GM13977 (cell line): ENCODE measurements around the gene TEAD4.

Source experiments
- DNase-seq: peaks from one replicate; pipeline ENCODE4 v3.0.0; 2012; ENCODE audit warnings: low spot score
- CTCF ChIP-seq: IDR thresholded peaks from 2 replicates; pipeline ENCODE4 v1.5.1; 2012; ENCODE audit warnings: mild to moderate bottlenecking, control low read depth; ENCODE audit not compliant: insufficient read depth; ENCODE audit errors: extremely low read depth, missing control alignments
- in situ Hi-C: fragments of 300-500 bp; cut with MboI; formaldehyde crosslinking; loops from one replicate; pipeline ENCODE4 v1.12.0; 2022; ENCODE audit warnings: low sequenced_read_pairs, low pct_unique_long_range_greater_than_20kb, mixed read lengths, inconsistent platforms; ENCODE audit not compliant: unreplicated experiment

The TEAD4 gene

GRCh38 chr12:3036901-3037600 lies 77.9 kb downstream of the TEAD4 start:
- in situ Hi-C loops = loop anchor here (25.0 kb wide), 1 partner anchor 150 kb away; the partner anchor contains the start of genes FOXM1, RHNO1 and TULP3
- DNase-seq = no peak
- TF ChIP-seq CTCF = no peak

GRCh38 chr12:3038166-3038565 lies 79.0 kb downstream of the TEAD4 start:
- TF ChIP-seq CTCF = no peak
- DNase-seq = no peak
- in situ Hi-C loops = loop anchor here (25.0 kb wide), 1 partner anchor 151 kb away; the partner anchor contains the start of genes FOXM1, RHNO1 and TULP3

- TF ChIP-seq CTCF = no peak
- no peak for DNase-seq
- in situ Hi-C loops = loop anchor here (25.0 kb wide), 1 partner anchor 152 kb away; the partner anchor contains the start of genes FOXM1, RHNO1 and TULP3
Measured at GRCh38 chr12:3038926-3039510, 79.8 kb downstream of the TEAD4 start.

- in situ Hi-C loops = loop anchor here (25.0 kb wide), 1 partner anchor 153 kb away; the partner anchor contains the start of genes FOXM1, RHNO1 and TULP3
- no peak for DNase-seq
- no peak for TF ChIP-seq CTCF
Measured at GRCh38 chr12:3040026-3040656, 80.9 kb downstream of the TEAD4 start.

GRCh38 chr12:3040663-3041544 lies 81.7 kb downstream of the TEAD4 start:
- TF ChIP-seq CTCF = no peak
- in situ Hi-C loops = loop anchor here (25.0 kb wide), 1 partner anchor 154 kb away; the partner anchor contains the start of genes FOXM1, RHNO1 and TULP3
- DNase-seq = no peak
